Lower leg skin (tissue), 3 donors: ENCODE measurements around the gene FBXL19.

Experiments used
- CTCF ChIP-seq, 3 donors: fragments of 450-650 bp; IDR thresholded peaks; one replicate each; pipeline ENCODE4 v1.5.1; 2016; ENCODE audit warnings: antibody characterized with exemption in 3 of 3, mild to moderate bottlenecking in 3 of 3, moderate library complexity in 2 of 3
- POLR2A ChIP-seq, 2 donors: fragments of 450-650 bp; IDR thresholded peaks; one replicate each; pipeline ENCODE4 v1.6.1; 2016 to 2017; ENCODE audit warnings: antibody characterized with exemption in 2 of 2, mild to moderate bottlenecking in 1 of 2, moderate library complexity in 1 of 2

DNA sequence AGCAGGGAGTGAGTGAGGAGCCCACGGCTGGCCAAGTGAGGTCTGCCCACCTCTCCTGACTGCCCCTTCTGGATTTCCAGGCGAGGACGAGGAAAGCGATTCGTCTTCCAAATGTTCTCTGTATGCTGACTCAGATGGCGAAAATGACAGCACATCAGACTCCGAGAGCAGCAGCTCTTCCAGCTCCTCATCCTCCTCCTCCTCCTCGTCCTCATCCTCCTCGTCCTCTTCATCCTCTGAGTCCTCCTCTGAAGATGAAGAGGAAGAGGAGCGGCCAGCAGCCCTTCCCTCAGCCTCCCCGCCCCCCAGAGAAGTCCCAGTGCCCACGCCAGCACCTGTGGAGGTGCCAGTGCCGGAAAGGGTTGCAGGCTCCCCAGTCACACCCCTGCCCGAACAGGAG, 47.9 kb downstream of the FBXL19 start:
- TF ChIP-seq CTCF (IDR thresholded peaks at IDR 0.05), result no peak
- no peak for TF ChIP-seq POLR2A (IDR thresholded peaks at IDR 0.05)
